Hepatocyte (in vitro differentiated cells): ENCODE measurements around the gene LDHAL6A.

ENCODE experiments used
- CTCF ChIP-seq: fragments of 200-600 bp; sonication (generic); IDR thresholded peaks from 2 replicates; pipeline ENCODE4 v1.5.1; 2016; ENCODE audit warnings: antibody characterized with exemption, mild to moderate bottlenecking; ENCODE audit not compliant: poor library complexity
- EZH2 ChIP-seq: fragments of 200-600 bp; sonication (generic); IDR thresholded peaks from 2 replicates; pipeline ENCODE4 v1.6.1; 2016; ENCODE audit warnings: antibody characterized with exemption, mild to moderate bottlenecking, borderline replicate concordance

GRCh38 chr11:18498039-18498438, 42.4 kb downstream of the LDHAL6A start:
- TF ChIP-seq EZH2 (no peak), CTCF (no peak)
